GM12892 (cell line): ENCODE measurements around the gene INS.
A peak's percentile ranks its signal among the peaks of the same experiment; 100 is the strongest.

Source experiments
- DNase-seq: peaks from one replicate; pipeline ENCODE4 v3.0.0; 2011; ENCODE audit not compliant: insufficient read length
- FAIRE-seq: peaks from 2 replicates; lab custom pipeline; 2011; peaks lifted over from hg19 to GRCh38; lab: Jason Lieb, UNC
- POLR2A ChIP-seq: IDR thresholded peaks from 2 replicates; pipeline ENCODE4 v1.6.1; 2011; ENCODE audit warnings: low read depth, low read length, control low read depth
- POLR2AphosphoS5 ChIP-seq: IDR thresholded peaks from 2 replicates; pipeline ENCODE4 v1.6.1; 2011; ENCODE audit warnings: low read depth, low read length, control low read depth
- TAF1 ChIP-seq: IDR thresholded peaks from 2 replicates; pipeline ENCODE4 v1.6.1; 2011; ENCODE audit warnings: low read depth, mild to moderate bottlenecking, control low read depth, low read length, borderline replicate concordance

INS gene

DNA sequence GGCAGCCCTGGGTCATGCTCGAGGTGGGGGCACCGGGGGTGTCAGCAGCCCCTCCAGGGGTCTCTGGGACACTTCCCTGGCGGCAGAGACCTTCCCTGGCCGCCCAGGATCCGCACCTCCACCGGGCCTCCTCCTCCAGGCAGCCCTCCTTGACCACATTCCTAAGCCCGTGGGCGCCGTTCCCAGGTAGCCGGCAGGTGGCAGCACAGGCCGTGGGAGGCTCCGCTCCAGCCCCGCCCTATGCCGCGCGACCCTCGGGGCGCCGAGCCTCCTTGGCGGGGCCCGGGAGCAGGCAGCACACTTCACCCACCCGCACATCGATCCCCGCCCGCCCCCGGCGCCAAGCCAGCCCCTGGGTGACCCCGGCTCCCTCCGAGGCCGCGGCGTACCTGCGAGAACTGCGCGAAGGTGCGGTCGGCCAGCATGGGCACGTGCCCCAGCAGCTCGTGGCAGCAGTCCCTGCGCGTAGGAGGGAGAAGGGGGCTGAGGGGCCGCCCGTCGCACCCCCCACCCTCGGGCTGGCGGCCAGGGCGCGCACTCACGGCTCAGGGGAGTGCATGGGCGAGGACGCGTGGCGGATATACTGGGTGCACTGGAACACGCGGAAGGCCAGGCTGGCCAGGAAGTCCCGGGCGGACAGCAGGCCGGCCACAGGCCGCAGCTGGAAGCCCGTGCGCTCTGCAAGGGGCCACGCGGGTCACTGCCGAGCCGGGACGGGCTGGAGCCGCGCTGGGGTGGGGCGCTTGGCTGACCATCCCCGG, 5.3 kb upstream of the INS start:
- DNase-seq (peak; percentile 54), FAIRE-seq (no peak)
- no peak for TF ChIP-seq TAF1
- TF ChIP-seq POLR2A, result no peak

DNA sequence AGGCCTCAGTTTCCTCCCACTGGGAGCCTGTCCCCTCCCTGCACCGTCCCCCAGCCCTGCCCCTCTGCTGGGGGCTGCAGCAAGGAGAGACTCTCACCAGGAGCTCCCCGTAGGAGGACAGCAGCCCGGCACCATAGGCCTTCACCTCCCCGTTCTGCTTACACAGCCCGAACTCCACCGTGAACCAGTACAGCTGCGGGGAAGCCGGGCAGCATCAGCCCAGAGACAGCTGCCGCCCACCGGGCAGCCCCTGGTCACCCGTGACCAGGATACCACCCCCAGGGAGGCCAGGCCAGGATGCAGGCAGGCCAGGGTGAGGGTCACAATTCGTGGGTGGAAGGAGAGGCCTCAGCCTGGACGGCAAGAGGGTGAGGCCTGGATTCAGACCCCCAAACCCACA, 4.6 kb upstream of the INS start:
- DNase-seq (no peak), FAIRE-seq (no peak)
- no peak for TF ChIP-seq POLR2AphosphoS5
- TF ChIP-seq POLR2A, result no peak
- no peak for TF ChIP-seq TAF1

DNA sequence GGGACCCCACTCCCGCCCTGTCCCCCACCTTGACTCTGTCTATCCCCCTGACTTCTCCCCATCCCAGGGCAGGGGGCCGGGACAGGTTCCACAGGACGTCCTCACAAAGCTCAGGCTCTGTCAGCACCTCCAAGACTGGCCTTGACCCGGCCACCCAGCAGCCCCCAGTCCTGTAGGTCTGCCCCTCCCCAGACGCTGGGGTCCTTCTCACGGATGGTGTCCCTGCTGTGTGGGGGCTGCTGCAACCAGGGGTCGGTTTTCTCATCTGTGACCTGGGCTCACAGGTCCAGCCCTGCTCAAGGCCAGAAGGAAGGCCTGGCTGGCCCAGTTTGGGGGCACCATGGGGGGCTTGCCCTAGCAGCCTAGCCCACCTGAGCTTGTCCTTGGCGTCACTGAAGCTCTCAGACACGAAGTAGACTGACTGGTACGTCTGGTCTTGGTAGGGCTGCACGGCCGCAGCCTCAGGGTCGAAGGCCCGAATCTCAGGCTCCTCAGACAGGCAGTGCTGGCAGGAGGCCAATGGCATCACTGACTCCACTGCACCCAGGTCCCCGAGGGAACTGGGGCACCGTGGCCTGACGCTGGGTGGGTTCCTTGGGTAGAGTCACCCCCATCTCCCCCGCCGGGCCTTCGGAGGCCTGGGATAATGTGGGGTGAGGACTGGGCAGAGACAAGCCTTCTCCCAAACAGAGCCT, 4.0 kb upstream of the INS start:
- no peak for TF ChIP-seq TAF1
- no peak for TF ChIP-seq POLR2AphosphoS5
- no peak for TF ChIP-seq POLR2A
- FAIRE-seq (no peak), DNase-seq (no peak)

DNA sequence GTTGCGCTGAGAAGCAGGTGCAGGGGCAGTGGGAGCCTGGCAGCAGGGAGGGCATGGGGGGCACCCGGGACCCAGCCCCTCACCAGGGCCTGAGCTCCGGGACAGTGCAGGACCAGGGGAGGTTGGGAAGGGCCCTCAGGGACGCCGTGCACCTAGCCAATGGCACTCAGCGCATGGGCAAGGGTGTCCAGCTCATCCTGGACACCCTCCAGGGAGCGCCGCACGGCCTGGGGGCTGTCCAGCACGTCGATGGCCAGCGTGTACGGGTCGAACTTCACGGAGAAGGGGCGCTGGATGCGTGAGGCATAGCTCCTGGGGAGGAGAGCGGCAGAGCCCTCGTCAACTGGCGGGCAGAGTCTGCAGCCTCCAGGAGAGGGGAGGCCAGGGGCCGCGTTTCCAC, 3.1 kb upstream of the INS start:
- no peak for TF ChIP-seq TAF1
- TF ChIP-seq POLR2AphosphoS5, result no peak
- no peak for TF ChIP-seq POLR2A
- FAIRE-seq (no peak), DNase-seq (no peak)

DNA sequence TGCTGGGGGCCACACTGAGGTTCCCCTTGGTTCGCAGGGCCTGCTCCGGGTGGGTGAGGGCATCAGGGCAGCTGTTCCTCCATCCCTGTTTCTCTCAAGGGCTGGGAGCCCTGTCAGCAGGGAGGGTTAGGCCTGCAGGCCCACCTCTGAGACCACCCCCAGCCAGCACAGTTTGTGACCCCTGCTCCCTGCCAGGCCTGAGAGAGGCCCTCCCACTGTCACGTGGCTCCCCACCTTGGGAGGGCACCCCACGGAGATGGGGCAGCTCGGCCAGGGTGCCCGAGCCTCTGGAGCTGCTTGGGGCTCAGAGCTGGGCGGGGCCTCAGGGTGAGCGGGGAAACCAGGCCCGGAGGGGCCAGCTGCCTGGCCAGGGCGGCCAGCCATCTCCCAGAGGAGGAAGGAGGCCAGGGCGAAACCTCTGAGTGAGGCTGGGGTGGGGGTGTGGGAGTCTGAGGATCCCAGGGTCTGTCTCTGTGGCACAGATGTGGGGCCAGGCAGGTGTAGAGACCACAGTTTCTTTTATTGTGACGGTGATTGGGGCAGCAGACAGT, 2.5 kb upstream of the INS start:
- TF ChIP-seq POLR2A (no peak), POLR2AphosphoS5 (no peak), TAF1 (no peak)
- no peak for FAIRE-seq

DNA sequence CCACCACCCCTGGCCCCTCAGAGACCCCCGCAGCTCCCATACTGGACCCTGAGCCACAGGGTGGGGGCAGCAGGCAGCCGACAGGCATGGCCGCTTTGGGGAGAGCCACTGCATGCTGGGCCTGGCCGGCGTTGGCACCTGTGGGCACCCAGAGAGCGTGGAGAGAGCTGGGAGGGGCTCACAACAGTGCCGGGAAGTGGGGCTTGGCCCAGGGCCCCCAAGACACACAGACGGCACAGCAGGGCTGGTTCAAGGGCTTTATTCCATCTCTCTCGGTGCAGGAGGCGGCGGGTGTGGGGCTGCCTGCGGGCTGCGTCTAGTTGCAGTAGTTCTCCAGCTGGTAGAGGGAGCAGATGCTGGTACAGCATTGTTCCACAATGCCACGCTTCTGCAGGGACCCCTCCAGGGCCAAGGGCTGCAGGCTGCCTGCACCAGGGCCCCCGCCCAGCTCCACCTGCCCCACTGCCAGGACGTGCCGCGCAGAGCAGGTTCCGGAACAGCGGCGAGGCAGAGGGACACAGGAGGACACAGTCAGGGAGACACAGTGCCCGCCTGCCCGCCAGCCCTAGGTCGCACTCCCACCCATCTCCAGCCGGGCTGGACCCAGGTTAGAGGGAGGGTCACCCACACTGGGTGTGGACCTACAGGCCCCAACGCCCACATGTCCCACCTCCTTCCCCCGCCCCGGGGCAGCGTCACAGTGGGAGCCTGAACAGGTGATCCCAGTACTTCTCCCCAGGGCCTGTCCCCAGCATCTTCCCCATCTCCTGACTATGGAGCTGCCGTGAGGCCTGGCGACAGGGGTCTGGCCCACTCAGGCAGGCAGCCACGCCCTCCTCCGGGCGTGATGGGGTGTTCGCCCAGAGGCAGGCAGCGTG, 1.2 kb downstream of the INS start:
- FAIRE-seq, result no peak
- no peak for DNase-seq
- no peak for TF ChIP-seq POLR2AphosphoS5
- TF ChIP-seq POLR2A, result no peak
- TF ChIP-seq TAF1, result no peak

More for the DNA sequence above, 2.5 kb upstream of the INS start:
- DNase-seq, result no peak

DNA sequence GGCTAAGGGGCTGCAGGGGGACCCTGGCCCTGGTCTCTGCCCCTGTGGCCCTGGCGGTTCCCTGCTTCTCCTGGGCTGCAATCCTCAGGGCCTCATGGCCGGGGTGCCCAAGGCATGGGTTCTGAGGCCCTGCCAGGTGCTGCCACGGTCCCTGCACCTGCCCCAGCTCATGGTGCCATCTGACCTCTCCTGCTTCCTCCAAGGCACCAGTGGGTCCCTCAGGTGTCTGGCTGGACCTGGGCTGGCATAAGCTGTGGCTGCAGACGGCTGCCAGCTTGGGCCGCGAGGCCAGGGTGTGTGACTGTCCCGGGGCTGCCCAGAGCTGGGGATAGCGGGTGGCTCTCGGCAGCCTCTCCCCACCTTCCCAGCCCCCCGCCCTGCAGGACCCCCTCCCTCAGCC, 2.0 kb downstream of the INS start:
- FAIRE-seq, result no peak
- no peak for DNase-seq
- TF ChIP-seq TAF1, result no peak
- TF ChIP-seq POLR2AphosphoS5, result no peak
- no peak for TF ChIP-seq POLR2A

DNA sequence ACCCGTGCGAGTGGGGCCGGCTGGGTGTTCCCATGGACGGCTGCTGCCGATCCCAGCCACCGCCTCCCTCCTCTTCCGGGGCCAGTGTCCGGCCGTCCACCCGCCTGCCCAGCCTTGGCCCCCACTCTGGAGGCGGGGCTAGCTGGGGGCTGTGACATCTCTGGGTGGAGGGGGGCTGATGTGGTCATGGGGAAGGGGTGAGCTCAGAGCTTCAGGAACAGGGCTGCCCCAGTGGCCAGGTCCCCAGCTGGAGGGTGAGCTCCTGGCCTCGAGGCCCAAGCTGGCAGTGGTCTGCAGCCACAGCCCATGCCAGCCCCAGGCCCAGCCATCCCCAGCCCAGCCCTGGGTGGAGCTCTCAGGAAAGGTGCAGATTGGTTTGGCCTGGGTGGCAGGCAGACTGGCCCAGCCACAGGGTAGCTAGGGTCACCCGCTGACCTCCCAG, 2.7 kb downstream of the INS start:
- FAIRE-seq (no peak), DNase-seq (no peak)
- TF ChIP-seq POLR2A (no peak), POLR2AphosphoS5 (no peak)

DNA sequence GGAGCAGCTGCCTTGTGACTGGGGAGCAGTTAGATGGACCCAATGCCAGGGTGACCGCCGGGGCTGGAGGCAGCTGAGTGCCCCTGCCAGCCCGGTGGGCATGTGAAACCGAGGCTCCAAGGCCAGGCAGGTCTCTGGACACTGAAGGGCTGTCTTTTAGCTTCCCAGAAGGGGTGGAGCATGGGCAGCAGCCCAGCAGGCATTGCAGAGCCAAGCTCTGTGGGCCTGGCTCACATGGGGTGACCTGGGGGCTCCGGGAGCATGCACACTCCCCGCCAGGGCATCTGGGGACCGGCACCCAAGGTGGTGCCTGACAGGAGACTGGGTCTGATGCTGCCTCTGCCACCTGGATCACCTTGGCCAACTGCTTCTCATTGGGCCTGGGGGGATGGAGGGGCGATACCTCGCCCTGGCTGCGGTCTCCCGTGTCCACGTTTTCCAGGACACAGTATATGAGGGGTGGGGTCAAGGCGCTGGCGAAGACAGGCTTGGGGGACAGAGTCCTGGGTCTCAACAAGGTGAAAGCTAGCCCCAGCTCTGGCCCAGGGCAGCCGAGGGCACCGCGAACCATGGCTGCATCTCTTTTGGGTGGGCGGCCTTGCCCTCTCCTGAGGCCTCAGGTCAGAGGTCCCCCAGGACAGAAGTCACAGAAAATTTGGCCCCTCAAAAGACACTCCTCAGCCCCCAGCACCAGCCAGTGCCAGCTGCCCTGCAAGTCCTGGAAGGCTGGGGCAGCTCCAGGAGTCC, 3.5 kb downstream of the INS start:
- DNase-seq (no peak), FAIRE-seq (no peak)
- TF ChIP-seq POLR2AphosphoS5, result no peak
- no peak for TF ChIP-seq POLR2A
- no peak for TF ChIP-seq TAF1

DNA sequence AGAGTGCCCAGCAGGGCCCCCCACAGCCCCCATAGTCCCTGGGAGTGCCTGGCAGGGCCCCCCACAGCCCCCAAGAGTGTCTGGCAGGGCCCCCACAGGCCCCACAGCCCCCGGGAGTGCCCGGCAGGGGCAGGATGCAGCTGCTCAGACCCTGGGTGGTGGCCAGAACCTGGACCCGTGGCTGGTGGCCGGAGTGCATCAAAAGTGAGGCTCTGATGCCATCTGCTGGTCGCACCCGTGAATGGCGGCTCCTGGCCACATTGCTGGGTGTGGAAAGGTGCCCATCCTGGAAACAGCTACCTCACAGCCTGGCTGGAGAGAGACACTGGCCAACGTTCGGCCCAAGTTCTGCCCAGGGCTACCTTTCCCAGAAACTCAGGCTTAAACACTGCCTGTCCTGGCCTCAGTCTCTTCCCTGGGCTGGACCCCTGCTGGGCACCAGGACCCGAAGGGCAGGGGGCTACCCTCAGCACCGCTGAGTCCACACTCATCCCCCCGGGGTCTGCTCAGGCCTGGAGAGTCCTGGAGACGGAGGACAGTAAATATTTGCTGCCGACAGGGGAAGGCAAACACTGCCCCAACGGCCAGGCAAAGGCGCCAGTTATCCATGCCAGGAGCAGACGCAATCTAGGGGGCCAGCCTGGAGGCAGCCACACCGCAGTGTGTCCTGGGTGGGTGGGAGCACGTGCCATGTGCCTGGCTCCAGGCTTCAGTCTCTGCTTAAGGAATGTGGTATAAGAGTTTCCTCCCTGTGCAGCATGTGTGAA, 4.4 kb downstream of the INS start:
- FAIRE-seq (peak; percentile 89), DNase-seq (peak; percentile 74)
- no peak for TF ChIP-seq POLR2AphosphoS5
- no peak for TF ChIP-seq TAF1
- TF ChIP-seq POLR2A, result no peak

DNA sequence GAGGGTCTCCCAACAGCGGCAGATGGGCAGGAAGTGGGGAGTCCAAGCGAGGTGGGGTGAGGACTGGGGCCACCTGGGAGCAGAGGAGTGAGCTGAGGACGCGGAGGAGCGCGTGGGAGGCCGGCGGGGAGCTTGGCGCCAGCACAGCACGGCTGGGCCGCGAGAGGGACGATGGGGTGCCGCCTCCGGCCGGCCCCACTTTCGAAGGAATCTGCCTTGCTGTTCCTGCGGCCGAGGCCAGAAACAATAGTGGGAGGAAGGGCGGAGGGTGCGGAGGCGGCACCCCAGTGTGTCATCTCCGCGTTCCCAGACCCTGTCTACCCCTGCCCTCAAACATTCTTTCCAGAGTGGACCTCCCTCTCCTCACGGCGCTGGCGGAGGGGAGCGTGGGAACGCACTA, 5.5 kb downstream of the INS start:
- DNase-seq, result no peak
- TF ChIP-seq POLR2AphosphoS5 (no peak), TAF1 (no peak), POLR2A (no peak)
- FAIRE-seq, result no peak
